Mammary epithelial cell (primary cell): ENCODE results near the gene DGLUCY.

ENCODE experiments used
- EZH2 ChIP-seq: IDR thresholded peaks from 2 replicates; pipeline ENCODE4 v1.6.1; 2012; ENCODE audit warnings: low read length, inconsistent platforms, borderline replicate concordance
- TF ChIP-seq, protein P1 (sequence below), 2 donors: IDR thresholded peaks in 1 of 2; conservative IDR thresholded peaks in 1 of 2; 2 replicates each; pipeline ENCODE4 v1.5.1; 2011 to 2012; ENCODE audit warnings: inconsistent platforms in 2 of 2, low read length in 2 of 2, mild to moderate bottlenecking in 2 of 2, control low read depth in 1 of 2, low read depth in 1 of 2; ENCODE audit not compliant: insufficient read depth in 1 of 2; ENCODE audit errors: extremely low read depth in 1 of 2

DNA sequence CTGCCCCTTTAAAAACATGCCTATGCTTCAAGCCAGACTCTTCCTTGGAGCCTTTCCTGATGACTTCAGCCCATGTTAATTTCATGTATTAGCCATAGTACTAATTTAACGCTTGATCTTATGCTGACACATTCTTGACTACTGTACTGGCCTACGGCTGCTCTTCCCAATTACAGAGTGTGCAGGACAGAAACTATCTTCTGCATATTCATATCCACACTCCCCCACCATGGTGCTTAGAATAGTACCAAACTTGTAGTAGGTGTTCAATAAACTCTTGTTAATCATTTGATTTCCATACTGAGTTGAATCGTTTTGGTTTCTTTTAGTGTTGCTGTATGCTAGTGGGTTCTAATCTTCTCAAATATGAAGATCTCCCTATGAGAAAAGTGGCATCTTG lies 21.8 kb upstream of the DGLUCY start:
- TF ChIP-seq, protein P1, sequence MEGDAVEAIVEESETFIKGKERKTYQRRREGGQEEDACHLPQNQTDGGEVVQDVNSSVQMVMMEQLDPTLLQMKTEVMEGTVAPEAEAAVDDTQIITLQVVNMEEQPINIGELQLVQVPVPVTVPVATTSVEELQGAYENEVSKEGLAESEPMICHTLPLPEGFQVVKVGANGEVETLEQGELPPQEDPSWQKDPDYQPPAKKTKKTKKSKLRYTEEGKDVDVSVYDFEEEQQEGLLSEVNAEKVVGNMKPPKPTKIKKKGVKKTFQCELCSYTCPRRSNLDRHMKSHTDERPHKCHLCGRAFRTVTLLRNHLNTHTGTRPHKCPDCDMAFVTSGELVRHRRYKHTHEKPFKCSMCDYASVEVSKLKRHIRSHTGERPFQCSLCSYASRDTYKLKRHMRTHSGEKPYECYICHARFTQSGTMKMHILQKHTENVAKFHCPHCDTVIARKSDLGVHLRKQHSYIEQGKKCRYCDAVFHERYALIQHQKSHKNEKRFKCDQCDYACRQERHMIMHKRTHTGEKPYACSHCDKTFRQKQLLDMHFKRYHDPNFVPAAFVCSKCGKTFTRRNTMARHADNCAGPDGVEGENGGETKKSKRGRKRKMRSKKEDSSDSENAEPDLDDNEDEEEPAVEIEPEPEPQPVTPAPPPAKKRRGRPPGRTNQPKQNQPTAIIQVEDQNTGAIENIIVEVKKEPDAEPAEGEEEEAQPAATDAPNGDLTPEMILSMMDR (conservative IDR thresholded peaks at IDR 0.05 in 1 of 2, IDR thresholded peaks at IDR 0.05 in 1 of 2; ENCODE audit: extremely low read depth in 1 of 2, insufficient read depth in 1 of 2, low read depth in 1 of 2, low read length in 2 of 2): no peak
- no peak for TF ChIP-seq EZH2
